H1 (cell line): ENCODE results near the gene AHNAK2. TPM values are rescaled to one million over a fixed set of nuclear protein-coding genes. Genes with fewer than 3 reads are reported as not detected.

Experiments used
- CTCF ChIA-PET: fragments of 300-600 bp; sonication (Branson Sonifier 250); formaldehyde crosslinking; loops from one replicate; lab custom pipeline; 2021; ENCODE audit not compliant: partially characterized antibody; lab: Charles Lee
- POLR2A ChIA-PET: fragments of 300-600 bp; sonication (Branson Sonifier 250); formaldehyde crosslinking; loops from one replicate; lab custom pipeline; 2021; ENCODE audit warnings: inconsistent platforms; ENCODE audit not compliant: partially characterized antibody; lab: Charles Lee
- DNase-seq, 2 experiments: peaks; one replicate each; pipeline versions ENCODE4 v3.0.0 to v3.0.0-alpha.2; 2010 to 2022; ENCODE audit warnings: low spot score in 2 of 2, low read depth in 1 of 2, mixed read lengths in 1 of 2
- FAIRE-seq: peaks from 2 replicates; lab custom pipeline; 2011; peaks lifted over from hg19 to GRCh38; lab: Jason Lieb, UNC
- H2AFZ ChIP-seq: 2 replicates; pipeline ENCODE4 v1.8.1; 2012; ENCODE audit warnings: low read length, inconsistent platforms
- H2AK5ac ChIP-seq: 2 replicates; pipeline ENCODE4 v1.6.1; 2013; ENCODE audit warnings: low read depth, low read length
- H2BK120ac ChIP-seq: replicated peaks from 2 replicates; pipeline ENCODE3; 2013; ENCODE audit warnings: low read depth, low read length, inconsistent platforms
- H2BK12ac ChIP-seq: 2 replicates; pipeline ENCODE4 v1.6.1; 2013; ENCODE audit warnings: low read depth, low read length
- H2BK15ac ChIP-seq: 2 replicates; pipeline ENCODE4 v1.6.1; 2013; ENCODE audit warnings: low read length
- H2BK20ac ChIP-seq: 2 replicates; pipeline ENCODE4 v1.6.1; 2013; ENCODE audit warnings: low read length
- H2BK5ac ChIP-seq: 2 replicates; pipeline ENCODE4 v1.6.1; 2013; ENCODE audit warnings: low read depth, low read length
- H3K14ac ChIP-seq: 2 replicates; pipeline ENCODE4 v1.6.1; 2013; ENCODE audit warnings: inconsistent platforms; ENCODE audit not compliant: insufficient read length
- H3K18ac ChIP-seq: 2 replicates; pipeline ENCODE4 v1.6.1; 2013; ENCODE audit warnings: low read length; ENCODE audit errors: extremely low read depth
- H3K23ac ChIP-seq: 2 replicates; pipeline ENCODE4 v1.6.1; 2013; ENCODE audit warnings: inconsistent platforms; ENCODE audit not compliant: insufficient read length
- H3K23me2 ChIP-seq: 2 replicates; pipeline ENCODE4 v1.6.1; 2013; ENCODE audit warnings: low read depth, low read length
- H3K27ac ChIP-seq: 2 replicates; pipeline ENCODE4 v1.6.1; 2011; ENCODE audit warnings: low read depth, low read length, inconsistent platforms
- H3K27me3 ChIP-seq, 4 experiments: replicated peaks in 1 of 4; 1 replicate in 1 of 4; 2 replicates in 3 of 4; pipeline versions ENCODE4 v1.6.1 to v1.8.1; 2011 to 2013; ENCODE audit warnings: low read length in 3 of 4, mild to moderate bottlenecking in 3 of 4, inconsistent platforms in 2 of 4, mixed read lengths in 2 of 4, moderate library complexity in 1 of 4; ENCODE audit not compliant: control insufficient read depth in 3 of 4, insufficient read depth in 3 of 4; ENCODE audit errors: extremely low read depth in 1 of 4
- H3K36me3 ChIP-seq, 4 experiments: 2 replicates each; pipeline versions ENCODE4 v1.6.1 to v1.8.1; 2011 to 2013; ENCODE audit warnings: mild to moderate bottlenecking in 4 of 4, low read length in 3 of 4, moderate library complexity in 2 of 4, control low read depth in 1 of 4, inconsistent platforms in 1 of 4; ENCODE audit not compliant: insufficient read depth in 4 of 4, control insufficient read depth in 2 of 4
- H3K4ac ChIP-seq: replicated peaks from 2 replicates; pipeline ENCODE3; 2013; ENCODE audit warnings: low read length, low read depth, mixed read lengths, inconsistent platforms; ENCODE audit not compliant: insufficient read length
- H3K4me1 ChIP-seq, 4 experiments: replicated peaks in 1 of 4; 1 replicate in 1 of 4; 2 replicates in 3 of 4; pipeline versions ENCODE4 v1.6.1 to v1.8.1; 2011 to 2013; ENCODE audit warnings: low read length in 3 of 4, inconsistent platforms in 2 of 4, mixed read lengths in 1 of 4; ENCODE audit not compliant: insufficient read depth in 4 of 4, control insufficient read depth in 3 of 4
- H3K4me2 ChIP-seq, 2 experiments: 2 replicates each; pipeline versions ENCODE4 v1.6.1 to v1.8.1; 2011 to 2013; ENCODE audit warnings: low read depth in 2 of 2, low read length in 2 of 2, control low read depth in 1 of 2, inconsistent platforms in 1 of 2, mild to moderate bottlenecking in 1 of 2; ENCODE audit not compliant: insufficient read depth in 1 of 2
- H3K4me3 ChIP-seq, 4 experiments: fragments of 200-600, 300-600 bp in 1 of 4; sonication (generic), shearing (Covaris generic), sonication (Bioruptor Twin) in 1 of 4; 2 replicates each; pipeline versions ENCODE4 v1.5.1 to v1.8.1; 2011 to 2016; ENCODE audit warnings: low read length in 4 of 4, low read depth in 3 of 4, control low read depth in 2 of 4, inconsistent platforms in 2 of 4, mild to moderate bottlenecking in 2 of 4, mixed read lengths in 1 of 4, moderate library complexity in 1 of 4; ENCODE audit not compliant: insufficient read depth in 2 of 4; ENCODE audit errors: extremely low read depth in 1 of 4
- H3K56ac ChIP-seq: replicated peaks from 2 replicates; pipeline ENCODE3; 2013; ENCODE audit warnings: low read depth, mild to moderate bottlenecking, mixed read lengths, low read length, inconsistent platforms; ENCODE audit not compliant: insufficient read length
- H3K79me1 ChIP-seq: 2 replicates; pipeline ENCODE4 v1.6.1; 2013; ENCODE audit warnings: low read depth, low read length, control low read depth
- H3K79me2 ChIP-seq, 2 experiments: 2 replicates each; pipeline versions ENCODE4 v1.6.1 to v1.8.1; 2012 to 2013; ENCODE audit warnings: low read length in 2 of 2, mild to moderate bottlenecking in 2 of 2, inconsistent platforms in 1 of 2; ENCODE audit not compliant: insufficient read depth in 2 of 2, control insufficient read depth in 1 of 2
- H3K9ac ChIP-seq, 4 experiments: replicated peaks in 1 of 4; 1 replicate in 1 of 4; 2 replicates in 3 of 4; pipeline versions ENCODE4 v1.6.1 to v1.8.1; 2011 to 2013; ENCODE audit warnings: low read depth in 3 of 4, low read length in 3 of 4, control low read depth in 2 of 4, mild to moderate bottlenecking in 2 of 4, moderate library complexity in 2 of 4, inconsistent platforms in 1 of 4; ENCODE audit errors: extremely low read depth in 1 of 4
- H3K9me3 ChIP-seq, 2 experiments: 2 replicates each; pipeline versions ENCODE4 v1.6.1 to v1.8.1; 2012 to 2013; ENCODE audit warnings: mild to moderate bottlenecking in 2 of 2, moderate library complexity in 2 of 2, control low read depth in 1 of 2, inconsistent platforms in 1 of 2, low read depth in 1 of 2, low read length in 1 of 2, mixed read lengths in 1 of 2; ENCODE audit not compliant: insufficient read depth in 2 of 2
- H4K20me1 ChIP-seq, 2 experiments: replicated peaks in 1 of 2; 2 replicates each; pipeline versions ENCODE3 to v1.8.1; 2011 to 2013; ENCODE audit warnings: inconsistent platforms in 2 of 2, low read length in 2 of 2, mild to moderate bottlenecking in 1 of 2; ENCODE audit not compliant: insufficient read depth in 2 of 2, control insufficient read depth in 1 of 2
- H4K5ac ChIP-seq: 2 replicates; pipeline ENCODE4 v1.6.1; 2013; ENCODE audit warnings: low read length, low read depth, mixed read lengths, inconsistent platforms; ENCODE audit not compliant: insufficient read length
- H4K8ac ChIP-seq: 2 replicates; pipeline ENCODE4 v1.8.0; 2013; ENCODE audit warnings: mild to moderate bottlenecking, moderate library complexity, low read length, inconsistent platforms; ENCODE audit not compliant: insufficient read depth; ENCODE audit errors: extremely low read depth
- H4K91ac ChIP-seq: replicated peaks from 2 replicates; pipeline ENCODE3; 2013; ENCODE audit warnings: low read length, mixed read lengths, inconsistent platforms; ENCODE audit not compliant: insufficient read length
- CEBPB ChIP-seq: IDR thresholded peaks from 2 replicates; pipeline ENCODE4 v1.6.1; 2012; ENCODE audit warnings: low read depth, low read length
- CHD1 ChIP-seq: IDR thresholded peaks from 2 replicates; pipeline ENCODE4 v1.6.1; 2012; ENCODE audit warnings: low read depth, low read length, improper control_type of control experiment
- FOSL1 ChIP-seq: IDR thresholded peaks from 2 replicates; pipeline ENCODE4 v1.6.1; 2011; ENCODE audit warnings: mild to moderate bottlenecking, low read depth, low read length, moderate library complexity; ENCODE audit not compliant: insufficient read depth
- TAF7 ChIP-seq: optimal IDR thresholded peaks from 2 replicates; pipeline ENCODE3; 2011; ENCODE audit warnings: low read depth, mild to moderate bottlenecking, inconsistent platforms, low read length, moderate library complexity, borderline replicate concordance
- WGBS, 2 experiments: shearing (Covaris generic) in 1 of 2; methylation state at CpG; one replicate each; pipeline versions ENCODE4 v1.1.6 to v1.1.7; 2013 to 2015; ENCODE audit warnings: low lambda C conversion rate in 2 of 2, mixed read lengths in 2 of 2, inconsistent platforms in 1 of 2, low coverage in 1 of 2, missing lambda C conversion rate in 1 of 2; ENCODE audit not compliant: insufficient replicate concordance in 2 of 2, insufficient coverage in 1 of 2, insufficient read length in 1 of 2; ENCODE audit errors: extremely low coverage in 1 of 2, missing lambda C conversion rate in 1 of 2; 5-methylcytosine and 5-hydroxymethylcytosine counted together
- polyA plus RNA-seq, 7 experiments: library from polyadenylated mRNA; depleted of rRNA in 3 of 7; stranded (reverse) in 5 of 7; unstranded in 2 of 7; fragments of >200 nt in 5 of 7; fragments of 200-250 nt in 2 of 7; gene quantifications; 1 replicate in 5 of 7; 2 replicates in 1 of 7; 4 replicates in 1 of 7; pipeline versions ENCODE4 v1.2.1 to v1.2.3, GENCODE V29; 2011 to 2013; ENCODE audit warnings: missing spikeins in 2 of 7, mixed read lengths in 2 of 7
- total RNA-seq: library from RNA; stranded (reverse); fragmentation: NEBNext Ultra II Directional; extraction: Animal tissue kit (Norgen Biotek cat#: 25700); gene quantifications from 2 replicates; pipeline ENCODE4 v1.2.1, GENCODE V29; 2021

Gene AHNAK2
- total and polyA plus RNA-seq, 2 of the 8 experiments (the other 6 are each of a cell fraction or from before 2014, with no cell fraction given) = 0.95 to 2.0 TPM

DNA sequence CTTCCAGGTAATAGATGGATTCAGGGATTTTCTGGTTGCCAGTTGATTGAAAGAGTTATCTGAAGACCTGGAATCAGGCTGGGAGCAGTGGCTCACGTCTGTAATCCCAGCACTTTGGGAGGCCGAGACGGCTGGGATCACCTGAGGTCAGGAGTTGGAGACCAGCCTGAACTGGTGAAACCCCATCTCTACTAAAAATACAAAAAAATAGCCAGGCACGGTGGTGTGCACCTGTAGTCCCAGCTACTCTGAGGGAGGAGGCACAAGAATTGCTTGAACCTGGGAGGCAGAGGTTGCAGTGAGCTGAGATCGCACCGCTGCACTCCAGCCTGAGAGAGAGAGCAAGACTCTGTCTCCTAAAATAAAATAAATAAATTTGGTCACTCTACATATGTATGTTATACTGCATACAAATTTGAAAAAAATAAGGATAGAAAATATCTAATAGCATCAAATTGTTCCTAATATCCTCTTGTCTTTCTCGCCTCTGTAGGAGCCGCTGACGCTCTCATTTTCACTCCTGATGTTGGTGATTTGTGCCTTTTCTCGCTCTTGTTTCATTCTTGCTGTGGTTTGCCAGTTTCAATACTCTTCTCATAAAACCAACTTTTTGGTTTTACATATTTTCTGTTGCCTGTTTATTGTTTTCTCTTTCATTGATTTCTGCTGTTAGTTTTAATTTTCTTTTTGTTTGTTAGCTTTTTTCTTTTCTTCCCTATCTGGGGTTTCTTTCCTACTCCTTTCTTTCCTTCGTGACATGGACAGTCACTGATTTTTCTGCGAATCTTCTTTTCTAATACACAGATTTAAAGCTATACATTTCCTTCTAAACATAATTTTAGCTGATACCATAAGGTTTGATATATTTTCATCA is 77.3 kb downstream of the AHNAK2 start:
- no peaks in the 10 kb centered on the region for H3K36me3 ChIP-seq
- ChIA-PET CTCF (interaction anchor here (0.6 to 1.4 kb wide), 4 partner anchors 23 to 84 kb away, joined by 3 read pairs; partner anchors contain the start of gene PLD4), POLR2A (interaction anchor here (1.7 kb wide), 1 partner anchor 12 kb away, joined by 4 read pairs; no protein-coding TSS in a partner anchor)
- H3K4me3 ChIP-seq = no peak overlapping the region
- no peaks in the 10 kb centered on the region for H3K79me2 ChIP-seq
- no peak overlapping the region for H3K23ac ChIP-seq
- no peak overlapping the region for H3K56ac ChIP-seq
- DNase-seq (no peak), FAIRE-seq (no peak)
- TF ChIP-seq CHD1 (no peak), CEBPB (no peak), FOSL1 (no peak), TAF7 (no peak)
- no peak overlapping the region for H2BK5ac ChIP-seq
- H4K8ac ChIP-seq = no peak overlapping the region
- no peaks in the 10 kb centered on the region for H3K79me1 ChIP-seq
- H3K27me3 ChIP-seq = peaks cover 0 to 3% (median 1%) of the 10 kb centered on the region in 4 experiments; a peak in 2 of 7 replicates
- H3K18ac ChIP-seq = no peak overlapping the region
- H2AFZ ChIP-seq = no peak overlapping the region
- H2BK15ac ChIP-seq = no peak overlapping the region
- H3K9ac ChIP-seq = no peak overlapping the region
- H3K9me3 ChIP-seq = no peaks in the 10 kb centered on the region
- peaks cover 0 to 1% of the 10 kb centered on the region in 2 experiments for H4K20me1 ChIP-seq
- 86% methylated on average over 12 of the region's 12 CpGs; no CpG with 5 or more reads in 1 of the 2 experiments for WGBS, 2 experiments
- H2AK5ac ChIP-seq = no peak overlapping the region
- H3K14ac ChIP-seq = no peak overlapping the region
- no peak overlapping the region for H4K91ac ChIP-seq
- H2BK120ac ChIP-seq = no peak overlapping the region
- no peak overlapping the region for H2BK12ac ChIP-seq
- peaks cover 0 to 2% (median 0%) of the 10 kb centered on the region in 4 experiments; a peak in 1 of 7 replicates for H3K4me1 ChIP-seq
- no peak overlapping the region for H3K4me2 ChIP-seq
- H3K27ac ChIP-seq = no peak overlapping the region
- no peak overlapping the region for H3K4ac ChIP-seq
- H4K5ac ChIP-seq = no peak overlapping the region
- H2BK20ac ChIP-seq = no peak overlapping the region
- no peaks in the 10 kb centered on the region for H3K23me2 ChIP-seq
